OCI-LY3 (cell line): ENCODE results near the gene CKMT1B.
"Not testable (repeated sequence)": the region's sequence is repeated elsewhere in the genome, so short reads cannot be mapped to it uniquely, and the experiment has no call there.

Experiments used
- H2AFZ ChIP-seq: fragments of 200-600, 300-600 bp; shearing (Covaris generic); 2 replicates; pipeline ENCODE4 v1.6.0; 2014; ENCODE audit warnings: antibody characterized with exemption, low read depth, low read length
- H3K27ac ChIP-seq: fragments of 200-600, 300-600 bp; sonication (generic); 2 replicates; pipeline ENCODE4 v1.5.1; 2014; ENCODE audit warnings: mild to moderate bottlenecking, low read length, moderate library complexity, mixed read lengths
- H3K27me3 ChIP-seq: fragments of 200-600, 300-600 bp; sonication (generic); 2 replicates; pipeline ENCODE4 v1.6.1; 2014; ENCODE audit warnings: low read depth, low read length, mixed read lengths
- H3K36me3 ChIP-seq: fragments of 200-600, 300-600 bp; sonication (generic); replicated peaks from 2 replicates; pipeline ENCODE3; 2014; ENCODE audit warnings: low read depth, low read length, mixed read lengths
- H3K4me1 ChIP-seq: fragments of 300-600, 200-600 bp; sonication (generic); 2 replicates; pipeline ENCODE4 v1.6.1; 2014; ENCODE audit warnings: low read length, mixed read lengths
- H3K4me2 ChIP-seq: fragments of 200-600, 300-600 bp; sonication (generic); 2 replicates; pipeline ENCODE4 v1.6.1; 2014; ENCODE audit warnings: low read length, mixed read lengths
- H3K4me3 ChIP-seq: fragments of 300-600, 200-600 bp; sonication (generic); 2 replicates; pipeline ENCODE4 v1.5.1; 2014; ENCODE audit warnings: antibody characterized with exemption, mild to moderate bottlenecking, low read length, moderate library complexity
- H3K79me2 ChIP-seq: fragments of 300-600, 200-600 bp; shearing (Covaris generic); 2 replicates; pipeline ENCODE4 v1.6.1; 2014; ENCODE audit warnings: mild to moderate bottlenecking, low read length, mixed read lengths
- H3K9ac ChIP-seq: fragments of 300-600, 200-600 bp; shearing (Covaris generic); 2 replicates; pipeline ENCODE4 v1.6.0; 2014; ENCODE audit warnings: mild to moderate bottlenecking, low read length, moderate library complexity
- H3K9me3 ChIP-seq: fragments of 200-600, 300-600 bp; shearing (Covaris generic); 2 replicates; pipeline ENCODE4 v1.6.1; 2014; ENCODE audit warnings: low read length, mixed read lengths; ENCODE audit not compliant: insufficient read depth
- H4K20me1 ChIP-seq: fragments of 200-600, 300-600 bp; sonication (generic); 2 replicates; pipeline ENCODE4 v1.6.1; 2016; ENCODE audit warnings: low read length, mixed read lengths; ENCODE audit not compliant: insufficient read depth

CKMT1B gene

DNA sequence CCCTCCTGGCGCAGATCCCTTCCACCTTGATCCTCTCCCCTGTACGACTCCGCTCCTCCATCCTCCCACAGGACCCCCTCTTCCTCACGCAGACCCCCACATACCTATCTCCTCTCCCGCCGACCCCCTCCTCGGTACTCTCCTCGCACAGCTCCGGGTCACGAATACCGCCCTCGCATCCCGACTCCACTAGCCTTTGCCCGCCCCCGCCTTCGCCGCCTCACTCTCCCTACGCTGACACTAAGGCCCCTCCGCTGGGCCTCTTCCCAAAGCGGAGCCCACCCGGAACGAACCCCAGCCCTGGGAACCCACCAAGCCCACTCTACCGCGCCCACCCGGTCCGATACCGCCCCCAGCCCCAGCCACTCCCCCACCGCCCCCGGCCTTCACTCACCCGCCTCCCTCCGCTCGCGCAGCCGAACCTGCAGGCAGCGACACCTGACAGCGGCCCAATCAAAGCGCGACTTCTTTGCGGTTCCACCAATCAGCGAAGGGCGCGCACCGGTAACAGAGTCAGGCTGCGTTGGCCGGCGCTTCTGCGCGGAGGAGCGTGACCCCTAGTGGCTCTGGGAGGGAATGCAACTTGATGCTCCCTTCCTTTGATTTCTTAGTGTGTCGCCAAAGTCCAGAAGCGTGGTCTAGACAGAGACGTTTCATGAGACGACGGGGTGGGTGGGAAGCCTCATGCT, 3.9 kb upstream of the CKMT1B start, which contains the start of gene PPIP5K1:
PPIP5K1 (minus strand) TSS at position 431 of the 689 bp plus-strand sequence. CDS start 5,704 bp downstream, outside the sequence.
- not testable (repeated sequence) for H3K27me3 ChIP-seq, H4K20me1 ChIP-seq, H3K4me1 ChIP-seq, H3K4me3 ChIP-seq, H3K36me3 ChIP-seq, H3K9me3 ChIP-seq, H3K27ac ChIP-seq, H3K4me2 ChIP-seq, H3K79me2 ChIP-seq, H2AFZ ChIP-seq, H3K9ac ChIP-seq

DNA sequence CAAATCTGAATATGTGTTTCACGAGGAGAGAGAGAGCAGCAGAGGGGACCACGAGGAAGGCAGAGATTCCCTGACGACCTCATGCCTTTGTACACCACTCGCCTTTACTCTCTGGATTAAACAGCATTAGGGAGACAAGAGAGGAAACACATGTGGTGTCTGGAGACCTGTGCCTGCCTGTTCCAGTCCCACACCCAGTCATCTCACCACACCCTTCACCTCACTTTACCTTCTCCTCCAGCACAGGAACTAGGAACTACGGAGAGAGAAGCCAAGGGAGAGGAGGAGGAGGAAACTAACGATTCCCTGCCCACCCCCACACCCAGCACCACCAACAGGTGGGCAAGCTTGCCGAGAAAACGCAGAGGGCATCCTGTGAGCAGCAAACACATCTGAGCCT, 986 bp upstream of the CKMT1B start:
- H3K27me3 ChIP-seq, H3K9ac ChIP-seq, H3K4me1 ChIP-seq, H2AFZ ChIP-seq, H3K79me2 ChIP-seq, H3K4me3 ChIP-seq, H4K20me1 ChIP-seq, H3K27ac ChIP-seq, H3K9me3 ChIP-seq, H3K36me3 ChIP-seq, H3K4me2 ChIP-seq: not testable (repeated sequence)

DNA sequence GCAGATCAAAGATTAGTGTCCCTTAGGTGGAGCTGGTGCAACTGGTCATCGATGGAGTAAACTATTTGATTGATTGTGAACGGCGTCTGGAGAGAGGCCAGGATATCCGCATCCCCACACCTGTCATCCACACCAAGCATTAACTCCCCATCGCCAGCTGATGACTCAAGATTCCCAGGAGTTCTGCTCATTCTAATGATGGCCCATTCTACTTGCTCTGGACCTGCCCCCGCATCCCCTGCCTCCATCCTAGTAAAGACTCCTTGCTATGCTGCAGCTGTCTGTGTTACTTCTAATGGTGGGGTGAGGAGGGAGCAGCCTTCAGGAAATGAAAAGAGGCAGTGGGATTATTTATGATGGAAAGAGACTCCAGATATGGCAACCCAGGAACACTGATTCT, 5.3 kb downstream of the CKMT1B start:
- H3K36me3 ChIP-seq, H3K27ac ChIP-seq, H3K9me3 ChIP-seq: not testable (repeated sequence)

DNA sequence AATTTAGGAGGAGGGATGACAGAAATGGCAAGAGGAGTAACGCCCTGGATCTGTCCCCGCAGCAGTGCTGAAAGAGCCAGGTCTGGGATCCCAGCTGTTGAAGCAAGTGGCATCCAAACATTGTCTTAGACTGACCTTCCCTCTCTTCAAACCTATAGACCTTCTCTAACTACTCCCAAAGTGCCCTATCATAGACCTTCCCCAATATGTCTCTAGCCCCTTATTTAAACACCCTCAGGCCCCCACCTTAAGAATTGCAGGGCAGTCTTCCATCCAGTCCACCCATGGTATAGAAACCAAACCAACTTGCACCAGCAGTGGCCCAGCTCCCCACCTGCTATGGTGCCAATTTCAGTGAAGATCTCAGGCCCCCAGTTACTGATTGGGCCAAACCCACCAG, 6.4 kb downstream of the CKMT1B start:
- H3K27ac ChIP-seq, H3K9ac ChIP-seq, H3K36me3 ChIP-seq, H3K27me3 ChIP-seq, H3K9me3 ChIP-seq, H3K4me2 ChIP-seq, H3K4me3 ChIP-seq, H4K20me1 ChIP-seq, H2AFZ ChIP-seq, H3K4me1 ChIP-seq, H3K79me2 ChIP-seq: not testable (repeated sequence)

More for the DNA sequence above, 5.3 kb downstream of the CKMT1B start:
- not testable (repeated sequence) for H4K20me1 ChIP-seq, H3K4me3 ChIP-seq, H3K79me2 ChIP-seq, H3K4me2 ChIP-seq, H3K9ac ChIP-seq, H3K4me1 ChIP-seq, H3K27me3 ChIP-seq, H2AFZ ChIP-seq

- H3K36me3 ChIP-seq, H3K4me2 ChIP-seq, H3K4me1 ChIP-seq, H3K9me3 ChIP-seq, H3K27ac ChIP-seq, H3K79me2 ChIP-seq, H3K27me3 ChIP-seq, H3K4me3 ChIP-seq, H4K20me1 ChIP-seq, H2AFZ ChIP-seq, H3K9ac ChIP-seq: not testable (repeated sequence)
Measured at GRCh38 chr15:43602233-43602632, 8.4 kb downstream of the CKMT1B start.

- H3K79me2 ChIP-seq, H3K4me2 ChIP-seq, H3K9me3 ChIP-seq, H3K9ac ChIP-seq, H3K36me3 ChIP-seq, H4K20me1 ChIP-seq, H3K27me3 ChIP-seq, H3K4me3 ChIP-seq, H3K27ac ChIP-seq, H3K4me1 ChIP-seq, H2AFZ ChIP-seq: not testable (repeated sequence)
Measured at GRCh38 chr15:43617750-43618149, 23.9 kb downstream of the CKMT1B start.

GRCh38 chr15:43618700-43619099, 24.9 kb downstream of the CKMT1B start, which contains the start of gene STRC:
Gene STRC (minus strand): TSS chr15:43618800. CDS start chr15:43618722, 78 bp downstream.
- H4K20me1 ChIP-seq, H3K4me2 ChIP-seq, H3K4me1 ChIP-seq, H3K36me3 ChIP-seq, H3K9ac ChIP-seq, H3K27ac ChIP-seq, H3K4me3 ChIP-seq, H3K79me2 ChIP-seq, H2AFZ ChIP-seq, H3K9me3 ChIP-seq, H3K27me3 ChIP-seq: not testable (repeated sequence)

DNA sequence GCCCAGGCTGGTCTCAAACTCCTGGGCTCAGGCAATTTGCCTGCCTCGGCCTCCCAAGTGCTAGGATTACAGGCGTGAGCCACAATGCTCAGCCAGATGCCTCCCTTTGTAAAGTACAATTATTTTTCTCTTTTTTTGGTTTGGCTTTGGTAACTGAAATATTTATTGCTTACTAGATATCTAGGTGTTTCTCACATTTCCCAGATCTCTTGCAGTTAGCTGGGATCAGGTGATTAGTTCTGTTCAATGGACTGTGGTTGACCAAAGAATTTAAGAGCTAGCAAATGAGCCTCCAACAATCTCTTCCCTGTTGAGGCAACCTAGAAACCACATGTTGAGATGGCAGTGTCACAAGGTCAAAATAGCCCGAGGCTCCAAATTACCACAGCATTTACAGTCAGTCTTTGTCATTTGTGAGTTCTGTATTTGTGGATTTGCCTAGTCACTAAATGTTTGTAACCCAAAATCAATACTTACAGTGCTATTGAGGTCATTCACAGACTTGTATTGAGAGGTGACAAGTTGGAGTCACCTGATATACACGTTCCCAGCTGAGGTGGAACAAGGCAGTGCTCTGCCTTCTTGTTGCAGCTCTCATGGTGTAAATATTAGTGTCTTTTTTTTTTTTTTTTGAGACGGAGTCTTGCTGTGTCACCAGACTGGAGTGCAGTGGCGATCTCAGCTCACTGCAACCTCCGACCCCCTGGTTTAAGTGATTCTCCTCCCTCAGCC, 28.4 kb downstream of the CKMT1B start:
- H3K36me3 ChIP-seq, H4K20me1 ChIP-seq, H3K9me3 ChIP-seq, H2AFZ ChIP-seq, H3K79me2 ChIP-seq, H3K9ac ChIP-seq, H3K4me3 ChIP-seq, H3K27ac ChIP-seq, H3K4me1 ChIP-seq, H3K4me2 ChIP-seq, H3K27me3 ChIP-seq: not testable (repeated sequence)
